ENCODE measurements around the gene L3MBTL4. TPM values are rescaled to one million over a fixed set of nuclear protein-coding genes. Genes with fewer than 3 reads are reported as not detected.

L3MBTL4 gene
- total RNA-seq, 1 donor from 2014 or later, result 16.2 TPM

DNA sequence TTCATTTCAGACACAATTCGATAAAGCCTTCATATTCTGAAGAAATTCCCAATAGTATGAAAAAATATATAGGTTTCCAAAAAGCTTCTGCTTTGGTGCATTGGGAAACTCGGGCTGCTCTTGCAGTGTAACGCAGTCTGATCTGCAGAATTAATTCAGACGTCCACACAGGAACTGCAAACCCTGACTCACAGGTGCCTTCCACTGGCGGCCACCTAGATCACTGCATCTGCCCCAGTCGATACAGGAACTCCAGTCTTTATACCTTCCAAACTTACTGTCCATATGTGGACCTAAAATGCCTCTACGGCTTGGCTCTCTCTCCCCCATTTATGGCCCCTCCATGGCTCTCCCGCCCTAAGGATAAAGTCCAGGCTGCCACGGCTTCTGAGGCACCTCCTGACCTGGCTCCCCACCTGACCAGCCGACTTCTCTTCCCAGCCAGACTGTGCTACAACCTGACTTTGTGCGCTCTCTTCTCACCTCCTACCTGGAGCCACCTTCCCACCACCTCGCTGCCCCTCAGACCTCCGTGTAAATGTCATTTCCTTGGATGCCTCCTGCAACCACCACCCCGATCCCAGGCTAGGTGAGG lies 39.7 kb downstream of the L3MBTL4 start:
- intact Hi-C loops (cut with DNase I), result no loop called here
- TF ChIP-seq, protein P1, sequence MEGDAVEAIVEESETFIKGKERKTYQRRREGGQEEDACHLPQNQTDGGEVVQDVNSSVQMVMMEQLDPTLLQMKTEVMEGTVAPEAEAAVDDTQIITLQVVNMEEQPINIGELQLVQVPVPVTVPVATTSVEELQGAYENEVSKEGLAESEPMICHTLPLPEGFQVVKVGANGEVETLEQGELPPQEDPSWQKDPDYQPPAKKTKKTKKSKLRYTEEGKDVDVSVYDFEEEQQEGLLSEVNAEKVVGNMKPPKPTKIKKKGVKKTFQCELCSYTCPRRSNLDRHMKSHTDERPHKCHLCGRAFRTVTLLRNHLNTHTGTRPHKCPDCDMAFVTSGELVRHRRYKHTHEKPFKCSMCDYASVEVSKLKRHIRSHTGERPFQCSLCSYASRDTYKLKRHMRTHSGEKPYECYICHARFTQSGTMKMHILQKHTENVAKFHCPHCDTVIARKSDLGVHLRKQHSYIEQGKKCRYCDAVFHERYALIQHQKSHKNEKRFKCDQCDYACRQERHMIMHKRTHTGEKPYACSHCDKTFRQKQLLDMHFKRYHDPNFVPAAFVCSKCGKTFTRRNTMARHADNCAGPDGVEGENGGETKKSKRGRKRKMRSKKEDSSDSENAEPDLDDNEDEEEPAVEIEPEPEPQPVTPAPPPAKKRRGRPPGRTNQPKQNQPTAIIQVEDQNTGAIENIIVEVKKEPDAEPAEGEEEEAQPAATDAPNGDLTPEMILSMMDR (IDR thresholded peaks at IDR 0.05), result no peak
- Histone ChIP-seq H3K27me3 (no peaks in the 10 kb centered on the region), H3K4me3 (no peak overlapping the region), H3K9me3 (no peaks in the 10 kb centered on the region), H3K36me3 (no peaks in the 10 kb centered on the region), H3K27ac (no peak overlapping the region), H3K4me1 (peaks cover 11% of the 10 kb centered on the region)
- ATAC-seq, result no peak
- DNase-seq, result no peak

- peaks cover 11% of the 10 kb centered on the region for H3K4me1 ChIP-seq
- DNase-seq, result no peak
- no peaks in the 10 kb centered on the region for H3K27me3 ChIP-seq
- TF ChIP-seq, protein P1 (IDR thresholded peaks at IDR 0.05), result no peak
- no peaks in the 10 kb centered on the region for H3K9me3 ChIP-seq
- H3K36me3 ChIP-seq, result no peaks in the 10 kb centered on the region
- no peak overlapping the region for H3K27ac ChIP-seq
- no peak overlapping the region for H3K4me3 ChIP-seq
- ATAC-seq, result no peak
- intact Hi-C loops (cut with DNase I), result no loop called here
These were observed 40.4 kb downstream of the L3MBTL4 start for GRCh38 chr18:6374340-6374739.

- intact Hi-C loops (cut with DNase I), result no loop called here
- Histone ChIP-seq H3K27ac (no peak overlapping the region), H3K4me3 (no peak overlapping the region), H3K36me3 (no peaks in the 10 kb centered on the region), H3K4me1 (peaks cover 11% of the 10 kb centered on the region), H3K27me3 (no peaks in the 10 kb centered on the region), H3K9me3 (no peaks in the 10 kb centered on the region)
- TF ChIP-seq, protein P1 (IDR thresholded peaks at IDR 0.05), result no peak
- ATAC-seq, result no peak
- DNase-seq, result no peak
These were observed 41.5 kb downstream of the L3MBTL4 start for GRCh38 chr18:6373187-6373586.

DNA sequence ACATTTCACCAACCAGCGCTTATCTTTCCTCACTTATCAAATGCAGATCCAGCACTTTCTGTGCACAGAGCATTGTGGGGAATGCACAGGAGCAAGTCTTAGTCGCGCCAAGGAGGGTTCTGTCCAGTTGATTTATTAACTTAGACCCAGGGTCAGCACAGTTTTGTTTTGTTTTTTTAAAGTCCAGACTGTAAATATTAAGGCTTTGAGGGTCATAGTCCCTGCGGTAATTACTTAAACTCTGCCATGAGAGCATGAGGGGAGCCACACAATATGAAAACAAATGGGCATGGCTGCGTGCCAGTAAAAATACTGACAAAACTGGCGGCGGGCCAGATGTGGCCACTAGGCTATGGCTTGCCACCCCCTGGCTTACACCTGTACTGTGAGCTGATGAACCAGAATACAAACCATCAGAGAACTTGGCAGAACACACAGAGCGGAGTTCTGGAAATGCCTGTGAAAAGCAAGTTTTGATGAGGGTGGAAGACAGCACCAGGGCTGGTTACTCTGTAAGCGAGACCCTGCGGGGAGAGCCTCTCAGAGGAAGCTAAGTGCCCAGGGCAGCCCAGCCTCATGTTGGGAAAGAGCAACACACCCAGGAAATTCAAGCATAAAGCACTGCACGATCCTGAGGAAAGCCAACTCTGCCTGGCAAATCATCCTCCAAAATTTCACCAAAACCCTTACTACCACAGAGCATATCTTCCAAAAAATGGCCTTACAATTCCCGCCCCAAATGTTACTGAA lies 43.6 kb downstream of the L3MBTL4 start:
- Histone ChIP-seq H3K27ac (no peak overlapping the region), H3K27me3 (no peaks in the 10 kb centered on the region), H3K36me3 (no peaks in the 10 kb centered on the region), H3K4me1 (peaks cover 11% of the 10 kb centered on the region), H3K9me3 (no peaks in the 10 kb centered on the region), H3K4me3 (no peak overlapping the region)
- ATAC-seq (peak; percentile 75), DNase-seq (peak; percentile 74)
- TF ChIP-seq, protein P1 (IDR thresholded peaks at IDR 0.05), result no peak
- intact Hi-C loops (cut with DNase I), result no loop called here

- Histone ChIP-seq H3K9me3 (no peaks in the 10 kb centered on the region), H3K36me3 (no peaks in the 10 kb centered on the region), H3K4me3 (no peak overlapping the region), H3K27ac (no peak overlapping the region), H3K27me3 (no peaks in the 10 kb centered on the region), H3K4me1 (peaks cover 16% of the 10 kb centered on the region)
- TF ChIP-seq, protein P1 (IDR thresholded peaks at IDR 0.05), result no peak
- DNase-seq (no peak), ATAC-seq (peak; percentile 9)
- intact Hi-C loops (cut with DNase I), result no loop called here
These were observed 44.3 kb downstream of the L3MBTL4 start for GRCh38 chr18:6370410-6370809.
